Measurements from ENCODE around the gene KRTAP12-1.

KRTAP12-1 gene

DNA sequence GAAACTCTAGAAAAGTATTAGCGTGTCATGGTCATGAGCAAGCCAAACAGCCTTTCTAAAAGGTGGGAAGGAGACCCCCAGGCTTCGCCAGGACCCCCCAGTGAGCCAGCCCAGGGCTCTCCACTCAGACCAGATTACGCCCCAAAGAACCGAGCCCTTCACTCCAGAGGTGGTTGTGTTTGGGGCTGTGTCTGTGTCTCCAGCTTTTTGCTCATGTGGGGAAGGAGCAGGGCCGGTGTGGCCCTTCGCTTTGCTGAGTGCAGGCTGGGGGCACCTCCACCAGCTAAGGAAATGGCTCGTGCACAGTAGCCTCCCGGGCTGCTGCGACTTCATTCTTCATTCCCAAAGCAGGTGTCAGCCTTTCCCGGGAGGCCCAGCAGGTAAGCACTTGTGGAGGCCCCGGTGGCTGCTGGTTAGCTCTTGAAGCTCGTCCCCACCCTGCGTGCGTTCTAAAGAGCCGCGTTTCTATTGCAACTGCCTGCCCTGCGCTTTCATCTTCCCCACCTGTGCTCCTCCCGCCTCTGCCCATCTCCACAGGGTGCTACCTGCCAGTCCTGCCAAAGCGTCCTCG lies 28.9 kb upstream of the KRTAP12-1 start:
- DNase-seq: no peak

DNA sequence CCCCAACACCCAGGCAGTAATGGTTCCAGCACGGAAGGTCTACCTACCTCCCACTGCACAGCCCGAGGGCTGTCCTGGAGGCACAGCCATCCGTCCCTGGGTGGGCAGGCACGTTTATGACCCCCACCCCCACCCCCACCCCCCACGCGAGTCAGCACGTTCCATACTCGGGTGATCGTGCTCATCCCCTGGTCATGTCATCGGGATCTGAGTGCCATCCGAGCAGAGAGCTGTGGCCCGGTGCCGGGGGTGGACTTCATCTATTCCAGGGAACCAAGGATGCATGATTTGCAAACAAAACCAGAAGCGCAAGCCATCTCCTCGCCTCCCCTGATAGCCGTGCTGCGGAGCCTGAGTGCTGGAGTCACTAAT lies 28.3 kb upstream of the KRTAP12-1 start:
- no peak for DNase-seq

DNA sequence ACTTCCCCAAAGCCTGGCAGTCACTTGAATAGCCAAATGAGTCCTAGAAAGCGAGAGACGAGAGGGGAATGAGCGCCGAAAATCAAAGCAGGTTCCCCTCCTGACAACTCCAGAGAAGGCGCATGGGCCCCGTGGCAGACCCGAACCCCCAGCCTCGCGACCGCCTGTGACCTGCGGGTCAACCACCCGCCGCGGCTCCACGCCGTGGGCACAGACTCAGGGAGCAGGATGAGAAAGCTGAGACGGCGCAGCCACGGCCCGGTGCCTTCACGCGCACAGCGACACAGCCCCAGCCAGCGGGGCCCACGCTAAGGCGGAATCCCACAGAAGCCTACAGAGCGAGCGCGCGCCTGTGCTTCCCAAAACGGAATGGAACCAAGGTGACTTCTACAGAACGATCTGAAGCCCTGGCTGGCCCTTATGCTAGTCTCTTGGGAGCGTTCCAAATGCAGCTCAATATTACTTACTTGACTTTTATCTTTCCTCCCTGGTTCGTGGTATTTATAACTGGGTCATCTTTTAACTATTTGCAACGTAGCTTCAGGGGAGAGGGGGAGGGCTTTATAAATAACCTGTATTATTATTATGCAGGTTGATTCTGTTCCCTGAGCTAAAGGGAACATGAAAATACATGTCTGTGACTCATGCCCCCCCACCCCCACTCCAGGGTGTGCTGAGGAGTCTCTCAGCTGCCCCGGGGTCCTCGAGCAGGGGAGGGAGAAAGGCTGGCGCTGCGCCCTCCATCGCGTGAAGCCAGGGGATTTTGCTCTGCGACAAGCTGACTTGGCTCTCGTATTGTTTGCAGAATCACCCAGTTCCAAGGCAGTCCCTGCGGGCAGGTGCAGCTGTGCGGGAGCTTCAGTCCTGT lies 27.7 kb upstream of the KRTAP12-1 start:
- DNase-seq: peak; percentile 21

DNA sequence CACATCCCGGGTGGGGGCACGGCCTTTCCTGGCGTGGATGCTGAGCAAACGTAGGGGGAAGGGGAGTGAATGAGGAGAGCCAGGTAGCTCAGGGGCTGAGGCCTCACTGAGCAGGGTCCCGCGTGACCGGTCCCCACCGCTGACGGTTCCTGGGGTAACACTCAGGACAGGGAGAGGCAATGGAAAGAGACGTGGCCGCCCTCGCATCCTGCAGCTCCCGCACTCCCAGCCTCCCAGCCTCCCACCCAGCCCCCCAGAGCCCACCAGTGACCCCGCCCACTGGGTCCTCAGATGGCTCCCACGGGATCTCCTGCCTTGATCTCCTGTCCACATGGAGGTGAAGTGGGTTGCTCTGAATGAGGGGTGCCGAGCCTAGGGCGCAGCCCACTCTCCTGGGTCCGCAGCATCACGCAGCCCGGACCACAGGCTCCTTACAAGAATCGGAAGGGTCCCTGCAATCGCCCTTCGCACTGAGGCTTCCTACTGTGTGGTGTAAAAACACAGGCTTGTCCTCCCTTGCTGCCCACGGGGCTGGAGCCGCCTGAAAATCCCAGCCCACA lies 27.0 kb upstream of the KRTAP12-1 start:
- DNase-seq: no peak

DNA sequence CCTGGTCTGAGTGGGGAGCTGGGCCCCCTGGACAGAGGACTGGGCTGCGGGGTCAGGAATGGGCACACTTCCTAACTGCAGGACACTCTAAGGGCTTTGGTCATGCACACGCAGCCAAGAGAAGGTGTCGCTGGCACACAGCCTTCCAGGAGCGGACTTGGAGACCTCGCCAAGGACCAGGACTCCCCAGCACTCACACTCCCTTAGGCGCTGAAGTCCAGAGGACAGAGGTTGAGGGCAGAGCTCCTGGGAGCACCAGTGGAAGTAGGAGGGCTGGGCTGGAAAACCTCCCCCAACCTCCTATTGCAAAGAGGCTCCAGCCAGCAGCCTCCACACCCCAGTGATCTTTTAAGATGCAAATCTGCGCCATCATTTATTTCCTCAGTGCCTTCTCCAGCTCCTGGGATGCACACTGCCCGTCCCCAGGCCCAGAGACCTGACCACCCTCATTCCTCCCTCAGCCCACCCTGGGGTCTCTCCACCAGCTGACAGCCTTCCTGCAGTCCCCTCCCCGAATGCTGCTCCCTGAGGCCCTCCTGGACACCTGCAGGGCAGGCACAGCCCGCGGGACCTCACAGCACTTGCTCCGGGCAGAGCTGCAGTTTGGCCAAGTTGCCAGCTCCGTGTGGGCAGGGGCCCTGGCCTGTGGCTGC lies 26.4 kb upstream of the KRTAP12-1 start:
- DNase-seq: no peak

DNA sequence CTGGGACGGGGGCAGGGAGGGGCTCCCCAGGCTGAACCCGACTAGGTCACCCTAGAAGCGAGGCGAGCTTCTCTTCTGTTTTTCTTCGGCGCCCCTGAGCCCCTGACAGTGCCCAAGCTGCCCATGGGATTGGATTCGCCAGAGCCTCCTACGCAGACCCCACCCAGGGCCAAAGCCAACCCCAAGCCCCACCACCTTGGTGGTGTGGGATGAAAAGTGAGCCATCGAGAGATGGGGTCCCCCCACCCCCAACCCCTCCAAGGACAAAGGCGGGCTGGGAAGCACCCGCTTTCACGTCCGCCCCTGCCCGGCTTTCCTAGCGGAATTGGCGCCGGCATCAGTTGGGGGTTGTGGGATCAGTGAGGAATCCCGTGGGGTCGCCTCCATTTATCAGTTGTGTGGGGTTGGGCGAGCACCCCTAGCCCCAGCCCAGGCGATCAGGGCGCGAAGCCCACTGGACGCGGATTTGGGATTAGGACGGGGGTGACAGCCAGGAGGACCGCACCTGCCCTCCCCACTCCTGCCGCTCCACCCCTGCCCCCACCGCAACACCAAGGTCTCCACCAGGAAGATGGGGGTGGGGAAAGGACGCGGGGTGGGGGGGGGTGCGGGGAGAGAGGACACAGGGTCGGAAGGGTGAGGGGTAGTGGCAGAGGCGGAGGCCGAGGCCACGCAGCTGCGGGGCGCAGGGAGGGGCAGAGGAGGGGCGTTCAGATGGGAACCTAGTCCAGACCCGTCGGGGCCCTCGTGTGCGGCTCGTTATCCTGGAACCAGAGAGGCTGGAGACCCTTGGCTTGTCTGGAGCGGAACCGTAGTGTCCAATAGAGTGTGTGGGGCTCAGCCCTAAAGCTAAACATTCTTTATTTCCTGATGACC lies 25.0 kb upstream of the KRTAP12-1 start:
- DNase-seq: no peak

DNA sequence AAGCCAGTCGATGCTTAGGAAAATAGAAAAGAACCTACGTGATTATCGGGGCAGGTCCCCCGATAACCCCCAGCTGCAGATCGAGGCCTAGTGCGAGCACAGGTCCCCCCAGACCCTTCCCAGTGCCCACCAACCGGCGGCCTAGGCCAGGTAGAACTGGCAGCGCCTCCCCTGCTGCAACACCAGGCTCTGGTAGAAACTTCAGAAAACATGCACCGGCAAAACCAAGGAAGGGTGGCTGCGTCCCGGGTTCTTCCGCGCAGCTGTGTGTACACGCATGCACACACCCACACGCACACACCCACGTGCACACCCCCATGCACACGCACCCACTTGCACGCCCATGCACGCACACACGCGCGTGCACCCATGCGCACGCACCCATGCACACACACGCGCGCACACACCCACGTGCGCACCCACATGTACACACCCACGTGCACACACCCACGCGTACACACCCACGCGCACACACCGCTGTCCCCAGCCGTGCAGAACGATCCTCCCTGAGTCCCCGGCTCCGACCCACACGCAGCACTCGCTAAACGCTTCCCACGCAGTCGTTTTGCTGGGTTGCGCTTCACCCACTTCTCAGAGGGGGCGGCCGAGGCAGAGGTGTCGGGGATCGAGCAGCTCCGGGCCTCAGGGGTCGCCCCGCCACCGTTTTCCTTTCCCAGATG lies 24.2 kb upstream of the KRTAP12-1 start:
- DNase-seq: no peak

DNA sequence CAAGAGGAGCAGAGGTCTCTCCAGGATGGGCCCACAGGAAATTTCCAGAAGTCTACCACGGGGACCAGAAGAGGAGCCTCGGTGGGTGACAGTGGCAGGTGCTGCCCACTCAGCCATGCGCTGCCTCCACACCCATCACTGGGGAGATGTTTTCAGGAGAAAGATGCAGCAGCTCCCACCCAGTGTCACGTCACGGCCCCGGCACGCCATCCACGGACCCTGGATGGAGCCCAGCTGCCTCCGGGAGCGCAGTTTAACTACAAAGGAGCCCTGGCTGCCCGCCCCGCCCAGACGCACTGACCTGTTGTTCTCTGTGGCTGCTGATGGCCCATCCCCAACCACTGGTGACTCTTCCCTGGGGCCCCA lies 22.7 kb upstream of the KRTAP12-1 start:
- DNase-seq: no peak

DNA sequence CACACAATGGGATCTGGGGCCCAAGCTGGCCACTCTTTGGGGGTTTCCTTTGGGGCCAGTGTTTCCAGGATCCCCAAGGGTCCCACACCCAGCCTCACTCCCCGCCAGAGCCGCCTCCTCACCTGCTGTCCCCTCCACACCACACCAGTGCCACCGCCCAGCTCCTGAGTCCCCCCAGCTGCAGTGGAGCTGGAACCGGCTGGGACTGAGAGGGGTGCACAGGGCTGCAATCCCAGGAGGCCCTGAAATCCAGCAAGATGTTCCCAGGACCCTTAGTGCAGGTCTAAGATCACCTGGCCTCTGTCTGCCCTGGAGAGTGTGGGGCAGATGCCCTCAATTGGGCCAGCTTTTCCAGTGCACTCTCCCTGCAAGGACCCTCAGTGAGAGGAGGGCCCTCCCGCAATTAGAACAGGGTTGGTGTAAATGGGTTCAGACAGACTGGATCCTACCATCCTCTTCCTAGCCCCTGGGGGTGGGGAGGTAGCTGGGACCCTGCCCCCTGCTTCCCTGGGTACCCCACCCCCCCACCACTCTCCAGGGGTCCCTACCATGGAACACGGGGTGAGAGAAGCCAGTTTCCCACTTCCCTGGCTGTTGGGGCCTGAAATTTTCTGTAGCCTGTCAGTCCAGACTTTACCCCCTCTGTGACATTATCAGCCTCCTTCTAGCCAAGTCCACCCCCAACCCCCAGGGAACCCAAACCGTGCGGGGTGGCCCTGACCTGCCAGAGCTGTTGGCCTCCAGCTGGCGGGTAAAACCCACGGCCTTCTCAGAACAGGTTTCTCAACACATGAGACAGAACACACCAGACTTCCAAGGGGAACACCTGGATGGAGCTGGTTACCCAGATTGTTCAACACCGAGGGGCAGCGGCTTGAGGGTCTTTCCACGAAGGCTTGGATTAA lies 22.0 kb upstream of the KRTAP12-1 start:
- DNase-seq: no peak

DNA sequence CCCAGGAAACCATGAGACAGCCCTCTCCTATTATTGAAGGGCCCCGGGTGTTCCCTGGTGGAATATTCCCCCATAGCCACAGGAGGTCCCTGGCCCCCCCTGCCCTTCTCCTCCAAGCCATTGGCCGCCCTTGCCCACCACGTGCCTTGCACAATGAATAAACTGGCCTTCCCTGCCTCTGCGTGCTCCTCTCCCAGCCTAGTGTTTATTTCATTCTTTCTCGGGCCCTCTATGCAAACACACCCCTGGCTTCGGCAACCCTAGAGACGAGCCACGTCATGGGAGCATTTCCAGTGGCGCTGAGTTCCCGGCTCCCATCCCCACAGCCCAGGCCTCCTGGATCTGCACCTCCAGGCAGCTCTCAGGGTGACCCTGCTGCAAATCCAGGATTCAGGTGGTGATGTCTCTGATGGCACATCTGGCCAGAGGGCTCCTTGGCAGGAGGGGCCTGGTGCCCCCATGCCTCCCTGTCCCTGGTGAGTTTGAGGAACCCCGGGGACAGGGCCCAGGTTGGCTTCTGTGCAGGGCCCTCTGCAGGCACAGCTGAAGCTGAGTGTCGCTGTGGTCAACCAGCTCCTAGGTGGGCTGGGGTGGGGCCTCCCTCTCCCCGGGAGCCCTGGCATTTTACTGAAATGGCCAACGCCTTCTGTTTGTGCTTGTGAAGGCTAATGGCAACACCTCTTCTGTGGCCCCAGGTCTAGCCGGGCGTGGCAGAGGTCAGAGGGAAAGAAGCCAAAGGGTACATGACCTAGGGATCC lies 21.2 kb upstream of the KRTAP12-1 start:
- DNase-seq: no peak

DNA sequence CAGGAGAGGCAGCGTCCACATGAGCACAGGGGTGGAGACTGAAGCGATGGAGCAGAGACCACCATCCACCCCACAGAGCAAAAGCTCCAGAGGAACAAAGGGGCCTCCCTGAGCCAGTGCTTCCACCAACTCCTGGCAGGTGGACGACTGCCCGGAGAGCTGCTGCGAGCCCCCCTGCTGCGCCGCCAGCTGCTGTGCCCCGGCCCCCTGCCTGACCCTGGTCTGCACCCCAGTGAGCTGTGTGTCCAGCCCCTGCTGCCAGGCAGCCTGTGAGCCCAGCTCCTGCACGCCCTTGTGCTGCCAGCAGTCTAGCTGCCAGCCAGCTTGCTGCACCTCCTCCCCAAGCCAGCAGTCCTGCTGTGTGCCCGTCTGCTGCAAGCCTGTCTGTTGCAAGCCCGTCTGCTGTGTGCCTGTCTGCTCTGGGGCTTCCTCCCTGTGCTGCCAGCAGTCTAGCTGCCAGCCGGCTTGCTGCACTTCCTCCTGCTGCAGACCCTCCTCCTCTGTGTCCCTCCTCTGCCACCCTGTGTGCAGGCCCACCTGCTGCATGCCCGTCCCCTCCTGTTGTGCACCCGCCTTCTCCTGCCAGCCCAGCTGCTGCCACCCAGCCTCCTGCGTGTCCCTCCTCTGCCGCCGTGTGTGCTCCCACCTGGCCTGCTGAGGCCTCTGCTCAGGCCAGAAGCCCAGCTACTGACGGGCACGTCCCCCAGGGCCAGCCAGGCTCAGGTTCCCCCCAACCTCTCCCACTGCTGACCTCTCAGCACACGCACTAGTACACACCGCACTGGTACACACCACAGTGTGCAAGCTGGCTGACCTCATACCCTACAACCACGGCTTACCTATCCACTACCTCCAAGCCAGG lies 20.4 kb upstream of the KRTAP12-1 start:
- DNase-seq: no peak

DNA sequence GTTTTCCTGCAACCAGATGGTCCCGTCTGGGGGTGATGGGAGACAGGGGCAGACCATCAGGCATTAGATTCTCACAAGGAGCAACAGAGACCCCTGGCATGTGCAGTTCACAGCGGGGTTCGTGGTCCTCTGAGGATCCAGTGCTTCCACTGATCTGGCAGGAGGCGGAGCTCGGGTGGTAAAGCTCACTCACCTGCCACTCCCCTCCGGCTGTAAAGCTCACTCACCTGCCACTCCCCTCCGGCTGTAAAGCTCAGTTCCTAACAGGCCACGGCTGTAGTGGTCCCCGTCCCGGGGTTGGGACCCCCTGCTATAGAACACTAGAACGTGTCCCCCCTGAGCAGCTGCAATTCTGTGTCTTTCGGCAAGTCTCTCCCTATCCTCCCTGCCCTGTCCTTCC lies 19.6 kb upstream of the KRTAP12-1 start:
- no peak for DNase-seq

DNA sequence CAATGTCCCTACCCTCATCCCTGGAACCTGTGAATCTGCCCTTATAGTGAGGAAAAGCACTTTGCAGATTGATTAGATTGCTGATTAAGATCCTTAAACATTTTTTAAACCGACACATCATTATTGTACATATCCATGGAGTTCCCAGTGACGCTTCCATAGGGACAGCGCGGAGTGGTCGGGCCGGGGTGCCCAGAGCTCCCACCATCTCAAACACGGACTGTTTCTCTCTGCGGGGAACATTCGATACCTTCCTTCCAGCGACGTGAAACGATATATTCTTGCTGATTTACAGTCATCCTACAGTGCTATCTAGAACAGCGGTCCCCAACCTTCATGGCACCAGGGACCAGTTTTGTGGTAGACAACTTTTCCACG lies 19.0 kb upstream of the KRTAP12-1 start:
- DNase-seq: no peak

DNA sequence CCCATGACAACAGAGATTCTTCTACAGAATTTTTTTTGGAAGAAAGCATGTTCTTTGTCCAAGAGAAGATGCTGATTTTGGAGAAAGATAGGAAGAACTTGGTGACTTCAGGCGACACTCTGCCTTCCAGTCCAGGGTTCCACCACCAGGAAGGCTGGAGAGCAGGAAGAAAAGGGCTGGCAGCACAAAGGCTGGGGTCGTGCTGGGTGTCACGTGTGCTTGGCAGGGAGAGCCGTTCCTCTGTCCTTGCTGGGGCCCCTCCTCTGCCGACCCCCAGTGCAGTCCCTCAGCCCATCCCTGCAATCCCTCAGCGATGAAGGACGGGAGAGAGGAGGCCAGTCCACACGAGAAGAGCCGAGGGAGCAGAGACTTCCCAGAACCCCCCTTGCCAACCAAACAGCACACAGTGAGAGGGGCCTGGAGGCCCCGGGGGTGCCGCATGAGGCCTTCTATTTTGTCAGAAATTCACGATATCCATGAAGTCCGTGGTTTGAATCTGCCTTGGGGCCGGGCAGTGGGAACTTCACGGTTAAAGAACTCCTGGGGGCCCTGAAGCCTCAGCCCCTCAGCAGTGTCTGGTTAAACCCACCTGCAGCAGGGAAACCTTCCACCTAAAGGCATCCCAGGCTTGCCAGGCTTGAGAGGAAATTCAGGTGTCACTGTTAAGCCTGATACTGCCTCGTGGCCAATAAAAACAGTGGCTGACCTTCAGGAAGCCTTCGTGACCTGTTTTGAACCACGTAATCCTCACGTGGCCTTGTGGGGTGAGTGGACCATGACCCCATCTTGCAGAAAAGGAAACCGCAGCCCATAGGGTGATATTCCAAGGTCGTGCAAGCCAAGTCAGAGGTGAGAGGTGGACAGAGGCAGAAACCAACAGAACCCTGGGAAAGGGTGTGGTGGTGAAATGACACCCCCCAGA lies 18.4 kb upstream of the KRTAP12-1 start:
- DNase-seq: no peak

DNA sequence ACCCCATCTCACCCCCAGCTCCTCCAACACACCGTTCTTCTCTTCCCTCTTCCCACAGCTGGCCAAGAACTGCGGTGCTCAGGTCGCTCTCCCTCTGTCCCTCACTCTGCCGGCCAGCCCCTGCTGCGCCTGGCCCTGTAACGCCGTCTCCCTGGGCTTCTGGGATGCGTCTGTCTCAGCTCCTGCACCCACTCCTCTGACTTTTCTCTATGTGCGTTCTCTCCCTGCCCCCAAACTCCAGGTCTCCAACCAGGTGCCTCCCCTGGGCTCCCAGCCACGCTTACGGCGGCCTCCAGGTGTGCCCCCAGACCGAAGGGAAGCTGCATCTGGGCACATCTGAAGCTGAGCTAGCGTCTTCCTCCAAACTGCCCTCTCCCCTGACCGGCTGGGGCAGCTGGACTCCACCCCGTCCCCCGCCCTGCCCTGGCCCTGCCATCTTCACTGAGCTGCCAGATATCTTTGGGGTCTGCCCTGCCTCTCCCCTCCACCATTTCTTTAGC lies 17.6 kb upstream of the KRTAP12-1 start:
- DNase-seq: no peak

DNA sequence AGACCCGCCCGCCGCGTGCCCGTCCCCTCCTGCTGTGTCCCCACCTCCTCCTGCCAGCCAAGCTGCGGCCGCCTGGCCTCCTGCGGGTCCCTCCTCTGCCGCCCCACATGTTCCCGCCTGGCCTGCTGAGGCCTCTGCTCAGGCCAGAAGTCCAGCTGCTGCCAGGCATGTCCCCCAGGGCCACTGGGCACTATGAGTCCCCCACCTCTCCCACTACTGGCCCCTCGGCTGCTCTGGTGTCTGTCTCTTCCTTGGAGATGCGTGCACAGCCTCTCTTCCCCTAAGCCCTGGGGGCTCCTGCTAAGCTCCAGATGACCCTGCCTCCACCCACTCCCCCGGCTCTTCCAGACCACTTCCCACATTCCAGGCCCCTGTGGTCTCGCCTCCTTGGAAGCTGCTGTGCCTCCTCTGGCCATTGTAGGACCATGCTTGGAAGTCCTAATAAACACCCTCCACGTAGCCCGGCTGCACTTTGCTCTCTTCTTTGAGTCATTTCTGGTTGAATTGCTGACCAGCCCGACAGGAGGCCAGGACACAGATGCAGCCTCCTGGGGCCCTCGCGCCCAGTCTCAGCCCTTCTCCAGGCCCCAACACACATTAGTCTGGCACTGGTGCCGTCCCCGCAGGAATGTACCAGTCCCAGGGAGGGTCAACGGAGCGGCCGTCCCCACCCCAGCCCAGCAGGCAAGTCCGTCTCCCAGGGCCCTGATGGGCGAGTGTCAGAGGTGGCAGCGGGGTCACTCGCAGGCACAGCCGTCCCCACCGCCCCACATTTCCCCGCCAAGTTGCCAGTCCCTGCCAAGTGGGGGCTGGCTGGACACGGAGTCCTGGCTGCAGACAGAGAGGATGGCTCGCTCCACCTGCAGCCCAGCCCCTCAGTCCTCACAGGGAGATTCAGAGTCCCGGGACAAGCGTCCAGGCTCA lies 16.1 kb upstream of the KRTAP12-1 start:
- no peak for DNase-seq
